NCI-H146 treated with DMSO at 0.1 percent for 48 hours (cell line): ENCODE measurements around the gene CHD2.
A peak's percentile ranks its signal among the peaks of the same experiment; 100 is the strongest.
"Not testable (repeated sequence)": the region's sequence is repeated elsewhere in the genome, so short reads cannot be mapped to it uniquely, and the experiment has no call there.

Source experiments
- DNase-seq: peaks from one replicate; lab custom pipeline; 2025; ENCODE audit not compliant: unreplicated experiment; lab: John Stamatoyannopoulos, UW

The CHD2 gene

DNA sequence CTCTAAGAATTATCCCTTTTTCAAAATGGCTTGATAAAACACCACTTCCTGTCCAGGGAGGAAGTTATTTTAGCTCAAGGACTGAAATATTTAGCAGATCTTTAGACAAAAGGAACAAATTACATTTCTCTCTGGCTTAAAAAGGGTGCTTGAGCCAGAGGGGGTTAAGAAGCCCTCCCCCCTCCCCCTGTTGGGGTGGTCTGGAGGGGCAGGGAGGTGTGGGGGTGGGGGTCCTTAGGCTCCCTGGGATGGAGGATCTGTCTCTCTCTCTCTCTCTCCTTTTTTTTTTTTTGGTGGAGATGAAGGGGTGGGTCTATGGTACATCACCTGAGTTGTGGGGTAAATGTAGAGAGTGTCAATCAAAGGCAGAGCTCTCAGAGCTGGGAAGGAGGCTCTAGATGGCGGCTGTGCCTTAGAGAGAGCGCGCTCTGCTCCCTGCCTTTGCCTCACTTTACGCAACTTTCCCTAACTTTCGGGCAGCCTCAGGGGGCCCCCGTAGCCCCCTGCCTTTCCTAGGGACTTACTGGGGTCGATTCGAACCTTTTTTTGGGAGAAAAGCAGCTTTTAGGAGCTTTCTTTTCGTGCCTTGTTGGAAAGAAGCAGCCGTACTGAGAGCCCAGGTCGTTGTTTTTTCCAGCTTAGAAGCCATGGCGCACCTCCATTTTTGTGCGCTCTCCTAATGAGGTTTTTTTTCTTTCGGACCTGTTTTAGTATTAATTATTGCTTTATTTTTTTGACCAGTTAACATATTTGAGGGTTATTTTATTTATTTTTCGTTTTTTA lies at the start of gene CHD2:
Gene CHD2, plus strand, starts transcription at position 377 of the 783 bp plus-strand sequence. CDS start 914 bp downstream, outside the sequence.
- DNase-seq, result peak; percentile 94

GRCh38 chr15:92853222-92853621 lies 46.9 kb upstream of the CHD2 start:
- DNase-seq, result no peak

GRCh38 chr15:92861742-92862141 lies 38.4 kb upstream of the CHD2 start:
- DNase-seq, result no peak

GRCh38 chr15:92864127-92864814 lies 35.9 kb upstream of the CHD2 start:
- DNase-seq, result no peak

DNA sequence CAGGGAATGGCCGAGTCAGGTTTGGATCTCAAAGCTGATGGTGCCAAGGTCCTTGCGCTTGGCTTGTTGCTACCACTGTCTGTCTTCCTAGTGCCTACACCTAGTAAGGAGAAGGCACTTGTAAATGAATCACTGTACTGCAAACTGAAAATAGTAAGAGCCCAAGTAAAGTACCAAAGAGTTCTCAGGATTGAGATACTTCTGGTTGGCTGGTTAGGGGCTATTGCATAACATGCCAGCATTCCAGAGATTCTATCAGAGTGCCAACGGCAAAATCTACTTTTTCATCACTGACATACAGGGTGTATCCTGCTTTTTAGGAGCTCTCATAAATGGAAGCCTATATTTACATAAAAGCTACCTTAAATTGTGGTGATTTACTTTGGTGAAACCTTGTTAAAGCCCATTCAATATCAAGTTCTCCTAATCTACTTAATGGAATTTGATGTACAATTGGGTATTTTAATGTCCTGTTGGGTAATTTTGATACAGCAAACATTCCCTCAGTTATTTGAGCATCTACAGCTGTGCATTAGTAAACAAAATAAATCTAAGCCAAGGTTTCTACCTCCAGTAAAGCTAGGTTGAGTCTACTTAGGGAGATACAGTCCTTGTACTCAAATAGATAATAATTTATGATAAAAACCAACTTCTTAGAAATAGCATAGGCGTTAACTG lies 30.7 kb upstream of the CHD2 start:
- DNase-seq, result no peak

- no peak for DNase-seq
These were observed 30.0 kb upstream of the CHD2 start for GRCh38 chr15:92870010-92870591.

GRCh38 chr15:92872967-92873366 lies 27.2 kb upstream of the CHD2 start:
- not testable (repeated sequence) for DNase-seq

DNA sequence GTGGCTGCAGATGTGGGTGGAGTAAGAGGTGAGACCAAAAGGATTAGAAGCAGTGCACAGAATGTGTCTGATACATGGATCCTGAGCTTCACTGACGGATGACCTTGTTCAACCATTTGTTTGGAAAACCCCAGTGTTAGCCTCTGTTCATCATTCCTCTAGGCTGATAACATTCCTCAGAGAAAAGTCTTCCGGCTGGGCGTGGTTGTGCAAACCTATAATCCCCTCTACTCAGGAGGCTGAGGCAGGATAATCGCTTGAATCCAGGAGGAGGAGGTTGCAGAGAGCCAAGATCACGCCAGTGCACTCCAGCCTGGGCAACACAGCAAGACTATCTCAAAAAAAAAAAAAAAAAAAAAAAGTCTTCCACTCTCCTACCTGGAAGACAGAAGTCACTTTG lies 23.1 kb upstream of the CHD2 start:
- no peak for DNase-seq

GRCh38 chr15:92877416-92877815 lies 22.7 kb upstream of the CHD2 start:
- no peak for DNase-seq

DNA sequence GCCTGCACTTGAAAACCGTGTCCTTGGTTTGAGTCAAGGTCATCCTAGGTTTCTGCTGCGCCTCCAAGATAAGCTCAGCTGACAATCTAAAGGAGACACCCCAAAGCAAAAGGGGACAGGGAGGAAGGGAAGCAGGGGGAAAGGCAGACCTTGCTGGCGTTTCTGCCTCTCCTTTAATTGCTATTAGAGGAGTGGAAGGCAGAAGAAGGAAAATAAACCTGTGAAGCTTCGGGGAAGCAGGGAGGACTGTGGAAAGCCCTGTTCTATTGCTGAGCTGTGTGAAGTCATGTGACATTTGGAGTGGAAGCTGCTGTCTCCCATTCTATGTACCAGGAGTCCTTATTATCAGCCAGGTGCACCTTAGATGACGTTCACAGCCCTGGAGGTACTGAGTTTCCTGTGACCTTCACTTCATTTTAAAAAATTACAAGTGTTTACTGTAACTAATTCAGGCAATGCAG lies 21.5 kb upstream of the CHD2 start:
- DNase-seq, result no peak

- DNase-seq, result no peak
These were observed 20.0 kb upstream of the CHD2 start for GRCh38 chr15:92879949-92880725.

- no peak for DNase-seq
These were observed 19.3 kb upstream of the CHD2 start for GRCh38 chr15:92880796-92881195.

DNA sequence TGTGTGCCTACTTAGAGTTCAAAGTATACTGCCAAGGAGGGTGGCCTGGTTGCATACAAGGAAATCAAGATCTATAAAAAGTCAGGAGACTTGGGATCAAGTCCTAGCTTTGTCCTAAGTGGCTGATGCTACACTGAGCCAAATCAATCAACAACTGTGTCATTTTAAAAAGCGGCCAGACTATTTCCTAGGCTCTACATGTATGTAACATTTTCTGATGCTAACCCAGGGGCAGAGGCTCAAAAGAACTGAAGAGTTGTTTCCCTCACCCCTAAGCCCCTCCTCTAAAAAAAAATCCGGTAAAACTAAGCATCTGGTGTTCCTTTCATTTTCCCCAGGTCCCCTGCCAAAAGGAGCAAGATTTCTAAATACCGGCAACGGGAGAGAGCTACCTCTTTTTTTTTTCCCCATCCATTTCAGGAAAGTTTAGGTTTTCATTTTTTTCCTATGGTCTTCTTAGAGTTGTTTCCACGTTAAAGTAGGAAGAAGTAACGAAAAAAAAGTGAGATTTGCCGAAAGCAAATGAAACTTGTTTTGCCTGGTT lies 18.8 kb upstream of the CHD2 start:
- DNase-seq, result no peak

DNA sequence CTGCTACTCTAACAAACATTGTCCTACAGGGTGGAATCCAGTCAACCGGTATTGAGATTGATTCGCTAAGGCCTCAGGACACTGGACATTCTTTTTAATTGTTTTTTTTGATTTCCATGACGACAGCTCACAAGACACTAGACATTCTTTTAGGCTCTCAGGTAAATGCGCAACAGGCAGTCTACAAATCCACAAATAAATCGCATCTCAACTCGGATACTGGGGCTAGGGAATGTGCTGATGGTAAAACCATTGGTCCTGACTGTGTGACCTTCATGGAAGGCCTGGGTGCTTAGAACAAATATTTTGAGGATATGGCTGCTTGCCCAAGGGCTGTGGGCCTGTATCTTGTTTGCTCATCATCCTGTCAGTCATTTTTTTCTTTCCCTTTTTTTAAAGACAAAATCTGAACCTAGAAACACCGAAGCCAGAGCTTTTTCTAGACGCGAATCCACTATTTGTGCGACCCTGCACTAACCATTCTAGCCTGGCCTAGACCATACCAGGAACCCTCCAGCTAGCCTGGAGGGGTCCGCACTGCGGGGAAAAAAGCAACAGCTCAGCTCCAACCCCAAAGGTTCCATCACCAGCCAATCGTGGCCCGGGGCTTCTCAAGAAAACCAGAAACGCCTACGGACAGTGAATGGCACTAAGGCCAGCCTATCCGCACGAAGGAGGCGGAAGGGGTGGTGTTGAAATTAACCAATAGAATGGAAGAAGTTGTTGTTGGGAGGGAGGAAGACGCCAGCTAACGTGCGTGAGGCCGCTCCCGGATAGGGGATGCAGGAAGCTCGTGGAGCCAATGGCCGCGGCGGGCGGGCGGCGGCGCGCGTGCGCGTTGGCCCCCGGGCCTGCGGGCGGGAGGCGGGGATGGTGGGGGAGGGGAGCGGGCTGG lies 18.1 kb upstream of the CHD2 start:
- peak; percentile 95 for DNase-seq

- DNase-seq, result no peak
These were observed 17.4 kb upstream of the CHD2 start for GRCh38 chr15:92882697-92883162.

DNA sequence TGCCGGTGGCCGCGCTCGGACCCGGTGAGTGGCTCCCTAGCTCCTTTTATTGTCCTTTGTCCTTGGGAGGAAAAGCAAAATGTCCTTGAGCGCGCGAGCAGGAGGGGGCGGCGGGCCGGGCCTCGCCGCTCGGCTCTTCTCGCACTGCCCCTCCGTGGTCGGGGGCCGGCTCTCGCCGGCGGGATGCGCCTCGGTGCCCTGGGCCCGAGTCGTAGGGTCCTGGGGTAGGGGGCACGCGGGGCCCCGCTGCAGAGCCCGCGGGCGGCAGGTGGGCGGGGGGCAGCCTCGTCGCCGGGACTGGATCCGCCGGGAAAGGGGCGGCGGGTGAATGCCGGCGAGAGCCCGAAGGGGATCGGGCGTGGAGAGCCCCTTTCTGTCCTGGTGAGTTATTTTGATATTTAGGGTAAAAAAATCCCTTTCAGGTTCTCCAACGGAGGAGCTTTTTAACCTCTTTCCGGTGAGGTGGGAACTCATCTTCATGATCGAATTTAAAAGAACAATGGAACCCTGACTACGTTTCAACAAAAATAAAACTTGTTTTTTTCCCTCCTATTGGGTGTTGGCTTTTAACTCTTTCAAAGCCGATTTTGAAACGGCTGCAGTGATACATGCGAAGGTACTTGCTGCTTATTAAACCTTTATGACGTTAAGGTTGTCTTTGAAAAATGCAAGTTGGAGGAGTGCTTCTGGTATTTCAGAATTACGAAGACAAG lies 16.8 kb upstream of the CHD2 start:
- DNase-seq, result no peak

DNA sequence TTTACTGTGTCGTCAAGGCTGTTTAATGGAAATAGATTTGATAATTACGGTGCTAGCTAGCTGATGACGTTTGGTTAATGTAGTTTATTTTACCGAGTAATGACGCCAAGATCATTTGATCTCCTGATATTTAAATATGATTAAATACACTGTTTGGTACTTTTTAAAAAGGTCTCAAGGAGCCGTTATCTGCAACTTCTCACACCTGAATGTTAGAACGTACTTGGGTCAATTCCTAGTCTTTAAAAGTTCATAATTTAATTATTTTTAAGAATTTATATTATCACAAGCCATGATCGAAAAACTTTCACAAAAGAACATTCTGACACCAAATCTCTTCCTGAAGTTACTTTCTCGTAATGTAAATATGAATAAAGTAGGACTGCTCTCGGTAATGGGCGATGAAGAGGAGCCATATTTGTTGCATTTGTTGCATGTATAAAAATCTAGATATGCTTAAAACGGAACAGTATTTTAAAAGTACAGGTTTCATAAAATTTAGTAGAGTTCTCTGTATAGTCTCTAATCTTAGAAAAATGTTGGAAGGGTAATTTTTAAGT lies 16.2 kb upstream of the CHD2 start:
- no peak for DNase-seq
